Measurements from ENCODE around the gene TNNT2. TPM values are rescaled to one million over a fixed set of nuclear protein-coding genes. Genes with fewer than 3 reads are reported as not detected.

Gene TNNT2
- total RNA-seq, 1 donor from 2014 or later, result not detected

- DNase-seq, result no peak
- peaks cover 12% of the 10 kb centered on the region for H3K27me3 Mint-ChIP-seq (ENCODE audit: unreplicated experiment)
- H3K4me3 Mint-ChIP-seq (ENCODE audit: unreplicated experiment), result no peak overlapping the region
- TF ChIP-seq CTCF (IDR thresholded peaks at IDR 0.05; ENCODE audit: partially characterized antibody, unreplicated experiment), result no peak
- H3K27ac Mint-ChIP-seq (ENCODE audit: unreplicated experiment), result no peak overlapping the region
- peaks cover 1% of the 10 kb centered on the region for H3K9me3 Mint-ChIP-seq (ENCODE audit: unreplicated experiment)
- H3K4me1 Mint-ChIP-seq (ENCODE audit: low read depth, unreplicated experiment), result peaks cover 3% of the 10 kb centered on the region
- no peaks in the 10 kb centered on the region for H3K36me3 Mint-ChIP-seq (ENCODE audit: unreplicated experiment)
These were observed 20.8 kb downstream of the TNNT2 start for GRCh38 chr1:201356701-201357100.

GRCh38 chr1:201356236-201356635 is 21.2 kb downstream of the TNNT2 start:
- Mint-ChIP-seq H3K9me3 (ENCODE audit: unreplicated experiment) (peaks cover 1% of the 10 kb centered on the region), H3K27me3 (ENCODE audit: unreplicated experiment) (peaks cover 12% of the 10 kb centered on the region), H3K4me3 (ENCODE audit: unreplicated experiment) (no peak overlapping the region), H3K36me3 (ENCODE audit: unreplicated experiment) (no peaks in the 10 kb centered on the region), H3K27ac (ENCODE audit: unreplicated experiment) (no peak overlapping the region), H3K4me1 (ENCODE audit: low read depth, unreplicated experiment) (peaks cover 5% of the 10 kb centered on the region)
- no peak for DNase-seq
- TF ChIP-seq CTCF (IDR thresholded peaks at IDR 0.05; ENCODE audit: partially characterized antibody, unreplicated experiment), result no peak

GRCh38 chr1:201355471-201355870 is 22.0 kb downstream of the TNNT2 start:
- peaks cover 13% of the 10 kb centered on the region for H3K27me3 Mint-ChIP-seq (ENCODE audit: unreplicated experiment)
- H3K4me1 Mint-ChIP-seq (ENCODE audit: low read depth, unreplicated experiment), result peaks cover 6% of the 10 kb centered on the region
- TF ChIP-seq CTCF (IDR thresholded peaks at IDR 0.05; ENCODE audit: partially characterized antibody, unreplicated experiment), result no peak
- no peaks in the 10 kb centered on the region for H3K36me3 Mint-ChIP-seq (ENCODE audit: unreplicated experiment)
- H3K27ac Mint-ChIP-seq (ENCODE audit: unreplicated experiment), result no peak overlapping the region
- peak; percentile 5 for DNase-seq
- H3K9me3 Mint-ChIP-seq (ENCODE audit: unreplicated experiment), result peaks cover 1% of the 10 kb centered on the region
- no peak overlapping the region for H3K4me3 Mint-ChIP-seq (ENCODE audit: unreplicated experiment)

- no peak for TF ChIP-seq CTCF (IDR thresholded peaks at IDR 0.05; ENCODE audit: partially characterized antibody, unreplicated experiment)
- H3K9me3 Mint-ChIP-seq (ENCODE audit: unreplicated experiment), result peaks cover 1% of the 10 kb centered on the region
- H3K27ac Mint-ChIP-seq (ENCODE audit: unreplicated experiment), result no peak overlapping the region
- DNase-seq, result peak; percentile 8
- no peak overlapping the region for H3K4me3 Mint-ChIP-seq (ENCODE audit: unreplicated experiment)
- no peaks in the 10 kb centered on the region for H3K36me3 Mint-ChIP-seq (ENCODE audit: unreplicated experiment)
- H3K4me1 Mint-ChIP-seq (ENCODE audit: low read depth, unreplicated experiment), result peaks cover 6% of the 10 kb centered on the region
- peaks cover 13% of the 10 kb centered on the region for H3K27me3 Mint-ChIP-seq (ENCODE audit: unreplicated experiment)
These were observed 22.6 kb downstream of the TNNT2 start for GRCh38 chr1:201354901-201355295.

GRCh38 chr1:201354151-201354900 is 23.2 kb downstream of the TNNT2 start:
- H3K36me3 Mint-ChIP-seq (ENCODE audit: unreplicated experiment), result no peaks in the 10 kb centered on the region
- H3K4me1 Mint-ChIP-seq (ENCODE audit: low read depth, unreplicated experiment), result peaks cover 3% of the 10 kb centered on the region
- TF ChIP-seq CTCF (IDR thresholded peaks at IDR 0.05; ENCODE audit: partially characterized antibody, unreplicated experiment), result no peak
- H3K27ac Mint-ChIP-seq (ENCODE audit: unreplicated experiment), result no peak overlapping the region
- H3K4me3 Mint-ChIP-seq (ENCODE audit: unreplicated experiment), result no peak overlapping the region
- DNase-seq, result peak; percentile 8
- H3K27me3 Mint-ChIP-seq (ENCODE audit: unreplicated experiment), result peaks cover 11% of the 10 kb centered on the region
- H3K9me3 Mint-ChIP-seq (ENCODE audit: unreplicated experiment), result peaks cover 1% of the 10 kb centered on the region

Measured in glutamatergic neuron (in vitro differentiated cells).